ENCODE measurements around the gene EVC2. TPM values are rescaled to one million over a fixed set of nuclear protein-coding genes. Genes with fewer than 3 reads are reported as not detected.

Gene EVC2
- total RNA-seq, 1 experiment from 2014 or later: 7.8 TPM

GRCh38 chr4:5622596-5622995 is 85.8 kb downstream of the EVC2 start:
- Histone ChIP-seq H2BK120ac (ENCODE audit: low read depth, low read length, poor library complexity, severe bottlenecking) (no peak overlapping the region), H3K18ac (ENCODE audit: insufficient read length, low read depth, low read length) (no peak overlapping the region), H3K23me2 (ENCODE audit: insufficient read length, low read depth, low read length, poor library complexity, severe bottlenecking) (no peaks in the 10 kb centered on the region), H3K9ac (ENCODE audit: extremely low read depth, insufficient read length, low read length) (no peak overlapping the region), H3K4me2 (ENCODE audit: insufficient read depth, insufficient read length, low read length) (no peak overlapping the region), H2BK15ac (ENCODE audit: low read depth, low read length) (no peak overlapping the region), H3K27ac (ENCODE audit: insufficient read length, low read depth, low read length) (no peak overlapping the region), H3K79me1 (ENCODE audit: insufficient read depth, low read depth, low read length, poor library complexity, severe bottlenecking) (no peaks in the 10 kb centered on the region), H3K4me1 (ENCODE audit: insufficient read depth, low read length) (no peaks in the 10 kb centered on the region), H3K9me3 (ENCODE audit: control insufficient read depth, low read depth, low read length) (no peaks in the 10 kb centered on the region), H2AFZ (ENCODE audit: low read length) (no peak overlapping the region), H2BK12ac (ENCODE audit: insufficient read length, low read depth, low read length) (no peak overlapping the region), H2BK20ac (ENCODE audit: low read depth, low read length, poor library complexity, severe bottlenecking) (no peak overlapping the region), H3T11ph (ENCODE audit: low read length) (no peak overlapping the region), H3K79me2 (ENCODE audit: insufficient read depth, low read length) (no peaks in the 10 kb centered on the region), H3K4ac (ENCODE audit: low read depth, low read length) (no peak overlapping the region), H3K23ac (ENCODE audit: insufficient read length, low read depth, low read length) (no peak overlapping the region), H4K5ac (ENCODE audit: insufficient read length, low read depth, low read length) (no peak overlapping the region), H3K14ac (ENCODE audit: insufficient read depth, low read length) (no peak overlapping the region; the same call in 1 of the 2 replicates), H2AK5ac (ENCODE audit: insufficient read length, low read length) (no peak overlapping the region), H3K56ac (ENCODE audit: insufficient read length, low read depth, low read length) (no peak overlapping the region), H4K8ac (replicated peaks; ENCODE audit: insufficient read length, low read depth, low read length) (no peak overlapping the region), H2BK5ac (ENCODE audit: insufficient read length, low read length) (no peak overlapping the region), H4K20me1 (ENCODE audit: control insufficient read depth, insufficient read depth, insufficient read length) (no peaks in the 10 kb centered on the region), H4K91ac (ENCODE audit: insufficient read length, low read depth, low read length) (no peak overlapping the region), H3K27me3 (ENCODE audit: insufficient read depth, low read length) (no peaks in the 10 kb centered on the region)
- H3K4me1 Mint-ChIP-seq: no peaks in the 10 kb centered on the region
- H3K9me3 Mint-ChIP-seq: no peaks in the 10 kb centered on the region
- H3K27me3 Mint-ChIP-seq (ENCODE audit: low read depth): no peaks in the 10 kb centered on the region
- TF ChIP-seq, protein P1, sequence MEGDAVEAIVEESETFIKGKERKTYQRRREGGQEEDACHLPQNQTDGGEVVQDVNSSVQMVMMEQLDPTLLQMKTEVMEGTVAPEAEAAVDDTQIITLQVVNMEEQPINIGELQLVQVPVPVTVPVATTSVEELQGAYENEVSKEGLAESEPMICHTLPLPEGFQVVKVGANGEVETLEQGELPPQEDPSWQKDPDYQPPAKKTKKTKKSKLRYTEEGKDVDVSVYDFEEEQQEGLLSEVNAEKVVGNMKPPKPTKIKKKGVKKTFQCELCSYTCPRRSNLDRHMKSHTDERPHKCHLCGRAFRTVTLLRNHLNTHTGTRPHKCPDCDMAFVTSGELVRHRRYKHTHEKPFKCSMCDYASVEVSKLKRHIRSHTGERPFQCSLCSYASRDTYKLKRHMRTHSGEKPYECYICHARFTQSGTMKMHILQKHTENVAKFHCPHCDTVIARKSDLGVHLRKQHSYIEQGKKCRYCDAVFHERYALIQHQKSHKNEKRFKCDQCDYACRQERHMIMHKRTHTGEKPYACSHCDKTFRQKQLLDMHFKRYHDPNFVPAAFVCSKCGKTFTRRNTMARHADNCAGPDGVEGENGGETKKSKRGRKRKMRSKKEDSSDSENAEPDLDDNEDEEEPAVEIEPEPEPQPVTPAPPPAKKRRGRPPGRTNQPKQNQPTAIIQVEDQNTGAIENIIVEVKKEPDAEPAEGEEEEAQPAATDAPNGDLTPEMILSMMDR (conservative IDR thresholded peaks at IDR 0.05): no peak
- WGBS (ENCODE audit: extremely low coverage, insufficient read length, low lambda C conversion rate): no CpG with 5 or more reads among the region's 23 CpGs
- no peak for DNase-seq
- no peak overlapping the region for H3K4me3 Mint-ChIP-seq
- H3K36me3 Mint-ChIP-seq (ENCODE audit: insufficient read depth in 1 of 3, low read depth in 3 of 3): peaks cover 6 to 56% (median 37%) of the 10 kb centered on the region in 3 experiments; a peak in 6 of 7 replicates
- H3K27ac Mint-ChIP-seq: no peak overlapping the region
